ENCODE results near the gene SKP2.

Gene SKP2

GRCh38 chr5:36153726-36154125 lies 1.8 kb downstream of the SKP2 start:
- Histone ChIP-seq H3K4me3 (ENCODE audit: low read length) (peak overlapping the region; percentile 98), H3K27ac (ENCODE audit: low read depth, low read length) (no peak overlapping the region), H3K9me2 (replicated peaks; ENCODE audit: control insufficient read depth, low read length) (no peaks in the 10 kb centered on the region), H3K9me3 (ENCODE audit: control insufficient read depth, insufficient read depth, low read length) (no peaks in the 10 kb centered on the region), H3K4me1 (ENCODE audit: control insufficient read depth, low read length) (peaks cover 27% of the 10 kb centered on the region), H4K20me1 (ENCODE audit: control insufficient read depth, insufficient read depth, low read depth, low read length) (no peaks in the 10 kb centered on the region), H3K27me3 (ENCODE audit: control insufficient read depth, low read length) (no peaks in the 10 kb centered on the region), H3K36me3 (ENCODE audit: control insufficient read depth, low read length) (peaks cover 66% of the 10 kb centered on the region), H3K4me2 (ENCODE audit: low read length) (peak overlapping the region; percentile 66), H3F3A (ENCODE audit: control insufficient read depth, insufficient read depth) (no peaks in the 10 kb centered on the region), H3K79me2 (ENCODE audit: control insufficient read depth, low read length) (peaks cover 97% of the 10 kb centered on the region)
- TF ChIP-seq EZH2phosphoT487 (IDR thresholded peaks at IDR 0.05; ENCODE audit: borderline replicate concordance, low read length) (no peak), CTCF (IDR thresholded peaks at IDR 0.05; ENCODE audit: low read depth, low read length, poor library complexity, severe bottlenecking) (no peak)

- H3K9me3 ChIP-seq (ENCODE audit: control insufficient read depth, insufficient read depth, low read length), result no peaks in the 10 kb centered on the region
Observed at GRCh38 chr5:36155291-36155690, 3.4 kb downstream of the SKP2 start.

GRCh38 chr5:36156121-36156601 lies 4.2 kb downstream of the SKP2 start:
- no peaks in the 10 kb centered on the region for H3K9me3 ChIP-seq (ENCODE audit: control insufficient read depth, insufficient read depth, low read length)
- H4K20me1 ChIP-seq (ENCODE audit: control insufficient read depth, insufficient read depth, low read depth, low read length), result no peaks in the 10 kb centered on the region
- H3K79me2 ChIP-seq (ENCODE audit: control insufficient read depth, low read length), result peaks cover 97% of the 10 kb centered on the region
- H3K9me2 ChIP-seq (replicated peaks; ENCODE audit: control insufficient read depth, low read length), result no peaks in the 10 kb centered on the region
- peaks cover 19% of the 10 kb centered on the region for H3K4me1 ChIP-seq (ENCODE audit: control insufficient read depth, low read length)
- no peaks in the 10 kb centered on the region for H3K27me3 ChIP-seq (ENCODE audit: control insufficient read depth, low read length)
- TF ChIP-seq CTCF (IDR thresholded peaks at IDR 0.05; ENCODE audit: low read depth, low read length, poor library complexity, severe bottlenecking) (no peak), EZH2phosphoT487 (IDR thresholded peaks at IDR 0.05; ENCODE audit: borderline replicate concordance, low read length) (no peak)
- H3K4me3 ChIP-seq (ENCODE audit: low read length), result no peak overlapping the region
- H3F3A ChIP-seq (ENCODE audit: control insufficient read depth, insufficient read depth), result no peaks in the 10 kb centered on the region
- H3K36me3 ChIP-seq (ENCODE audit: control insufficient read depth, low read length), result peaks cover 90% of the 10 kb centered on the region
- H3K27ac ChIP-seq (ENCODE audit: low read depth, low read length), result no peak overlapping the region
- H3K4me2 ChIP-seq (ENCODE audit: low read length), result no peak overlapping the region

More at GRCh38 chr5:36155291-36155690, 3.4 kb downstream of the SKP2 start:
- peaks cover 97% of the 10 kb centered on the region for H3K79me2 ChIP-seq (ENCODE audit: control insufficient read depth, low read length)
- H3K27me3 ChIP-seq (ENCODE audit: control insufficient read depth, low read length), result no peaks in the 10 kb centered on the region
- TF ChIP-seq CTCF (IDR thresholded peaks at IDR 0.05; ENCODE audit: low read depth, low read length, poor library complexity, severe bottlenecking) (no peak), EZH2phosphoT487 (IDR thresholded peaks at IDR 0.05; ENCODE audit: borderline replicate concordance, low read length) (no peak)
- H3K4me2 ChIP-seq (ENCODE audit: low read length), result no peak overlapping the region
- no peaks in the 10 kb centered on the region for H3F3A ChIP-seq (ENCODE audit: control insufficient read depth, insufficient read depth)
- peaks cover 24% of the 10 kb centered on the region for H3K4me1 ChIP-seq (ENCODE audit: control insufficient read depth, low read length)
- H3K9me2 ChIP-seq (replicated peaks; ENCODE audit: control insufficient read depth, low read length), result no peaks in the 10 kb centered on the region
- H3K36me3 ChIP-seq (ENCODE audit: control insufficient read depth, low read length), result peaks cover 82% of the 10 kb centered on the region
- no peak overlapping the region for H3K27ac ChIP-seq (ENCODE audit: low read depth, low read length)
- H4K20me1 ChIP-seq (ENCODE audit: control insufficient read depth, insufficient read depth, low read depth, low read length), result no peaks in the 10 kb centered on the region
- no peak overlapping the region for H3K4me3 ChIP-seq (ENCODE audit: low read length)

Data from DOHH2 (cell line).